SK-N-SH (cell line): ENCODE results near the gene TMC1. TPM values are rescaled to one million over a fixed set of nuclear protein-coding genes. Genes with fewer than 3 reads are reported as not detected.

ENCODE experiments used
- CTCF ChIA-PET: fragments of 300-600, 350-600 bp; formaldehyde crosslinking; extraction: SDS; loops from one replicate; lab custom pipeline; 2021; lab: Yijun Ruan, JAX
- POLR2A ChIA-PET: fragments of 350-600 bp; sonication (Branson Sonifier 250); formaldehyde crosslinking; extraction: SDS; loops from one replicate; lab custom pipeline; 2020; ENCODE audit warnings: antibody characterized with exemption, inconsistent platforms; lab: Yijun Ruan, JAX
- DNase-seq: peaks from one replicate; pipeline ENCODE4 v3.0.0; 2012
- H2AFZ ChIP-seq: fragments of 200-600 bp; sonication (generic); 2 replicates; pipeline ENCODE4 v1.8.1; 2016; ENCODE audit warnings: antibody characterized with exemption, mild to moderate bottlenecking, low read depth
- H3F3A ChIP-seq: fragments of 200-600 bp; sonication (generic); replicated peaks from 2 replicates; pipeline ENCODE3; 2016; ENCODE audit warnings: antibody characterized with exemption, mild to moderate bottlenecking; ENCODE audit not compliant: insufficient read depth
- H3K27ac ChIP-seq, 2 experiments: fragments of 200-500 bp in 1 of 2; fragments of 200-600 bp in 1 of 2; sonication (Bioruptor generic) in 1 of 2; sonication (generic), shearing (Covaris generic) in 1 of 2; 2 replicates each; pipeline versions ENCODE4 v1.5.1 to v1.6.1; 2014 to 2016; ENCODE audit warnings: low read depth in 2 of 2, inconsistent platforms in 1 of 2, low read length in 1 of 2, mild to moderate bottlenecking in 1 of 2, mixed read lengths in 1 of 2
- H3K27me3 ChIP-seq: fragments of 200-600 bp; sonication (generic), shearing (Covaris generic); 2 replicates; pipeline ENCODE4 v1.6.1; 2016; ENCODE audit warnings: mixed run types; ENCODE audit not compliant: insufficient read depth
- H3K36me3 ChIP-seq, 2 experiments: fragments of 200-500 bp in 1 of 2; fragments of 200-600 bp in 1 of 2; sonication (Bioruptor generic) in 1 of 2; sonication (generic) in 1 of 2; replicated peaks in 1 of 2; 2 replicates each; pipeline versions ENCODE3 to v1.5.1; 2014 to 2016; ENCODE audit warnings: low read length in 1 of 2, mild to moderate bottlenecking in 1 of 2; ENCODE audit not compliant: insufficient read depth in 2 of 2, control insufficient read depth in 1 of 2
- H3K4me1 ChIP-seq, 2 experiments: fragments of 200-500 bp in 1 of 2; fragments of 200-600 bp in 1 of 2; sonication (Bioruptor generic) in 1 of 2; sonication (generic), shearing (Covaris generic) in 1 of 2; 2 replicates each; pipeline versions ENCODE4 v1.5.1 to v1.6.1; 2014 to 2016; ENCODE audit warnings: low read depth in 1 of 2, low read length in 1 of 2, mixed run types in 1 of 2; ENCODE audit not compliant: insufficient read depth in 2 of 2, control insufficient read depth in 1 of 2
- H3K4me2 ChIP-seq: fragments of 200-600 bp; sonication (generic), shearing (Covaris generic); 2 replicates; pipeline ENCODE4 v1.6.1; 2017; ENCODE audit warnings: mixed run types
- H3K4me3 ChIP-seq, 2 experiments: fragments of 200-500 bp in 1 of 2; fragments of 200-600 bp in 1 of 2; sonication (Bioruptor generic) in 1 of 2; sonication (generic), shearing (Covaris generic) in 1 of 2; 2 replicates each; pipeline versions ENCODE4 v1.5.1 to v1.8.1; 2014 to 2016; ENCODE audit warnings: low read depth in 2 of 2, inconsistent platforms in 1 of 2, low read length in 1 of 2, mild to moderate bottlenecking in 1 of 2, mixed read lengths in 1 of 2, moderate library complexity in 1 of 2
- H3K79me2 ChIP-seq: fragments of 200-600 bp; sonication (generic); 2 replicates; pipeline ENCODE4 v1.8.1; 2017; ENCODE audit warnings: mild to moderate bottlenecking; ENCODE audit not compliant: insufficient read depth
- H3K9ac ChIP-seq: fragments of 200-600 bp; sonication (generic); 2 replicates; pipeline ENCODE4 v1.6.1; 2017; ENCODE audit warnings: mixed run types
- H3K9me2 ChIP-seq: fragments of 200-600 bp; sonication (generic); 2 replicates; pipeline ENCODE4 v1.6.1; 2017; ENCODE audit warnings: mixed run types
- H3K9me3 ChIP-seq: fragments of 200-600 bp; sonication (generic); 2 replicates; pipeline ENCODE4 v1.6.1; 2017; ENCODE audit warnings: mixed run types, mild to moderate bottlenecking, moderate library complexity
- H4K20me1 ChIP-seq: fragments of 200-600 bp; sonication (generic); 2 replicates; pipeline ENCODE4 v1.6.1; 2017; ENCODE audit warnings: mild to moderate bottlenecking, mixed run types; ENCODE audit not compliant: insufficient read depth
- ELF1 ChIP-seq: IDR thresholded peaks from 2 replicates; pipeline ENCODE4 v1.4.0; 2012
- IRF3 ChIP-seq: fragments of 150-350 bp; IDR thresholded peaks from 2 replicates; pipeline ENCODE4 v1.6.1; 2016; ENCODE audit warnings: mild to moderate bottlenecking, low read depth, low read length
- MEF2A ChIP-seq: IDR thresholded peaks from 2 replicates; pipeline ENCODE4 v1.4.0; 2012; ENCODE audit warnings: low read depth, borderline replicate concordance
- MXI1 ChIP-seq: IDR thresholded peaks from 2 replicates; pipeline ENCODE4 v1.6.1; 2012; ENCODE audit warnings: mild to moderate bottlenecking, low read depth, low read length, improper control_type of control experiment
- NFIC ChIP-seq: IDR thresholded peaks from 2 replicates; pipeline ENCODE4 v1.4.0; 2012; ENCODE audit warnings: borderline replicate concordance
- POLR2AphosphoS5 ChIP-seq: IDR thresholded peaks from 2 replicates; pipeline ENCODE4 v1.6.1; 2012; ENCODE audit warnings: low read depth, low read length
- REST ChIP-seq: IDR thresholded peaks from 2 replicates; pipeline ENCODE4 v1.6.1; 2012; ENCODE audit warnings: mild to moderate bottlenecking, low read depth, low read length, moderate library complexity
- RXRA ChIP-seq: IDR thresholded peaks from 2 replicates; pipeline ENCODE4 v1.4.0; 2012; ENCODE audit warnings: low read depth, mild to moderate bottlenecking, borderline replicate concordance
- SIN3A ChIP-seq: IDR thresholded peaks from 2 replicates; pipeline ENCODE4 v1.6.1; 2012; ENCODE audit warnings: low read depth, mild to moderate bottlenecking, low read length, moderate library complexity, borderline replicate concordance
- SMC3 ChIP-seq: IDR thresholded peaks from 2 replicates; pipeline ENCODE4 v1.6.1; 2012; ENCODE audit warnings: low read depth, low read length, improper control_type of control experiment
- TAF1 ChIP-seq: IDR thresholded peaks from 2 replicates; pipeline ENCODE4 v1.6.1; 2012; ENCODE audit warnings: low read depth, mild to moderate bottlenecking, low read length, moderate library complexity, borderline replicate concordance
- TEAD4 ChIP-seq: IDR thresholded peaks from 2 replicates; pipeline ENCODE4 v1.4.0; 2012; ENCODE audit warnings: mild to moderate bottlenecking, borderline replicate concordance; ENCODE audit not compliant: insufficient read depth
- USF1 ChIP-seq: IDR thresholded peaks from 2 replicates; pipeline ENCODE4 v1.4.0; 2012; ENCODE audit warnings: low read depth, borderline replicate concordance
- YY1 ChIP-seq: IDR thresholded peaks from 2 replicates; pipeline ENCODE4 v1.4.0; 2012; ENCODE audit warnings: low read depth, mild to moderate bottlenecking
- ZBTB33 ChIP-seq: IDR thresholded peaks from 2 replicates; pipeline ENCODE4 v1.4.0; 2012; ENCODE audit warnings: low read depth, borderline replicate concordance
- WGBS: methylation state at CpG from one replicate; pipeline ENCODE4 v1.1.6; 2017; ENCODE audit warnings: low lambda C conversion rate; 5-methylcytosine and 5-hydroxymethylcytosine counted together
- polyA plus RNA-seq, 3 experiments: library from polyadenylated mRNA; depleted of rRNA; stranded (reverse); fragments of >200 nt; gene quantifications; 2 replicates each; pipeline ENCODE4 v1.2.3, GENCODE V29; 2012
- TF ChIP-seq, protein P1 (sequence below): fragments of 150-350 bp; IDR thresholded peaks from 2 replicates; pipeline ENCODE4 v1.6.1; 2017; ENCODE audit warnings: antibody characterized with exemption, low read length, low read depth, borderline replicate concordance

TMC1 gene
- polyA plus RNA-seq, 1 of the 3 experiments (the other 2 are of a cell fraction), result not detected

DNA sequence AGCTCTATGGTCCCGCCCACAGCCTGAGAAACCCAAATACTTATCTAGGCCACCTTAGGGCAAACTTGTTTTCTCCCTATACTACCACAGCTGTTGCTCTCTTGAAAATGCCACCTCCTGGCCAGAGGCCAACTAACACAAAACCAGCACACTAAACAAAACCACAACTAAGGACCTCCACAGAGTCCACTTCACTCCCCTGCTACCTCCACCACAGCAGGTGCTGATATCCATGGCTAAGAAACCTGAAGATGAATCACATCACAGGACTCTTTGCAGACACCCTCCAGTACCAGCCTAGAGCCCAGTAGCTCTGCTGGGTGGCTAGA lies 323.0 kb downstream of the TMC1 start:
- no peaks in the 10 kb centered on the region for H3K79me2 ChIP-seq
- CTCF ChIA-PET, result no interaction called here

More for the DNA sequence above, 323.0 kb downstream of the TMC1 start:
- Histone ChIP-seq H3K27me3 (no peaks in the 10 kb centered on the region), H3K36me3 (no peaks in the 10 kb centered on the region), H3K9me2 (no peaks in the 10 kb centered on the region), H3K4me2 (no peak overlapping the region), H2AFZ (no peak overlapping the region), H3K9me3 (no peaks in the 10 kb centered on the region), H3K27ac (no peak overlapping the region), H3K9ac (no peak overlapping the region), H3F3A (no peaks in the 10 kb centered on the region), H3K4me1 (no peaks in the 10 kb centered on the region), H3K4me3 (no peak overlapping the region), H4K20me1 (no peaks in the 10 kb centered on the region)
- no peak for DNase-seq
- POLR2A ChIA-PET, result no interaction called here
- TF ChIP-seq MXI1, result no peak
- TF ChIP-seq MEF2A, result no peak
- TF ChIP-seq USF1, result no peak
- no peak for TF ChIP-seq ZBTB33
- no peak for TF ChIP-seq REST
- TF ChIP-seq YY1, result no peak
- TF ChIP-seq, protein P1, sequence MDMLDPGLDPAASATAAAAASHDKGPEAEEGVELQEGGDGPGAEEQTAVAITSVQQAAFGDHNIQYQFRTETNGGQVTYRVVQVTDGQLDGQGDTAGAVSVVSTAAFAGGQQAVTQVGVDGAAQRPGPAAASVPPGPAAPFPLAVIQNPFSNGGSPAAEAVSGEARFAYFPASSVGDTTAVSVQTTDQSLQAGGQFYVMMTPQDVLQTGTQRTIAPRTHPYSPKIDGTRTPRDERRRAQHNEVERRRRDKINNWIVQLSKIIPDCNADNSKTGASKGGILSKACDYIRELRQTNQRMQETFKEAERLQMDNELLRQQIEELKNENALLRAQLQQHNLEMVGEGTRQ, result no peak
- no peak for TF ChIP-seq SMC3
- TF ChIP-seq IRF3, result no peak
- TF ChIP-seq ELF1, result no peak
- no peak for TF ChIP-seq TEAD4
- no peak for TF ChIP-seq RXRA
- TF ChIP-seq SIN3A, result no peak
- no peak for TF ChIP-seq POLR2AphosphoS5
- no peak for TF ChIP-seq NFIC
- TF ChIP-seq TAF1, result no peak
- WGBS, result 23% methylated on average over 1 of the region's 1 CpG
